ENCODE data around the gene SFMBT1. TPM values are rescaled to one million over a fixed set of nuclear protein-coding genes. Genes with fewer than 3 reads are reported as not detected.

Gene SFMBT1
- total and polyA plus RNA-seq, 9 donors = 5.0 to 8.4 (median 6.7) TPM

GRCh38 chr3:53081318-53081717 lies 35.4 kb upstream of the SFMBT1 start:
- Histone ChIP-seq H3K9me3 (replicated peaks; ENCODE audit: control insufficient read depth, low read depth, low read length) (no peaks in the 10 kb centered on the region), H3K36me3 (ENCODE audit: control insufficient read depth, insufficient read depth, low read length) (no peaks in the 10 kb centered on the region), H3K27ac (ENCODE audit: low read length) (no peak overlapping the region), H3K27me3 (ENCODE audit: control insufficient read depth, insufficient read depth, low read length) (no peaks in the 10 kb centered on the region), H3K4me1 (ENCODE audit: control insufficient read depth, insufficient read depth, low read length) (peaks cover 15% of the 10 kb centered on the region), H3K4me3 (ENCODE audit: low read length) (no peak overlapping the region)
- DNase-seq = no peak
- WGBS (ENCODE audit: insufficient coverage) = 73% methylated on average over 5 of the region's 5 CpGs

- H3K4me1 ChIP-seq (ENCODE audit: control insufficient read depth, insufficient read depth, low read length) = peaks cover 15% of the 10 kb centered on the region
- H3K27me3 ChIP-seq (ENCODE audit: control insufficient read depth, insufficient read depth, low read length) = no peaks in the 10 kb centered on the region
- no peak overlapping the region for H3K27ac ChIP-seq (ENCODE audit: low read length)
- DNase-seq = no peak
- no peak overlapping the region for H3K4me3 ChIP-seq (ENCODE audit: low read length)
- 33% methylated on average over 2 of the region's 7 CpGs for WGBS (ENCODE audit: insufficient coverage)
- H3K9me3 ChIP-seq (replicated peaks; ENCODE audit: control insufficient read depth, low read depth, low read length) = no peaks in the 10 kb centered on the region
- H3K36me3 ChIP-seq (ENCODE audit: control insufficient read depth, insufficient read depth, low read length) = no peaks in the 10 kb centered on the region
These were observed 34.8 kb upstream of the SFMBT1 start for GRCh38 chr3:53080612-53081205.

DNA sequence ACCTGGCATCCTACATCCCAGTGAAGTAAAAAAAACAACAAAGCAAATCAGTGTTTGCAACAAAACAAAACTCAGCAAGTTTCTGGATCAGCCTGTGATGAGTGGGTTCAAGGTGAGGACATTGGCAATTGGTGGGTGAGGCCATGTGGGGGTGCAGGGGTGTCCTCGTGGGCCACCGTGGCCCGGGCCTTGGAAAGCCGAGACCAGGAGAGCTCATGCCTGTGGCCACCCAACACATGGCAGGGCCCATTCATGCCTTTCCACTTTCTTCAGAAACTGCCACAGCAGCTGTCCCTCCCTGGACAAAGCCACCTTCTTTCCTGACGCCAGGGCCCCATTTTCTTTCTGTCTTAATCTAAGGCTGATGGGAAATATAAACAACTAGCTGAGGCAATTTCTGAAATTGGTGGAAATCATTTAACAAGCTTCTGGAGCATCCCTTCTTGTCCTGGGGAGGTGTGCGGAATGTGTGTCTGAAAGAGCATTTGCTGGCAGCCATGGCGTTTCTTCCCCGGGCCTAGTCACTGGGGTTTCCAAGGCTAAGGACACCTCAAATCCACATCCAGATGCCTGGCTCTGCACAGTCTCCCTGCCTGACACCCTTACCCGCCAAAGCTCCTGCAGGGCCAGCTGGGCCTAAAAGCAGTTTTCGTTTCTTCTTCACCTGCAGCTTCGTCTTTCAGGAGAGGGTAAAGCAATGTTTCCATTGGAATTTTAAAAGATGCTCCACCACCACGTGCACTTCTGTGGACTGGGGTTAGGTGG lies 34.1 kb upstream of the SFMBT1 start:
- Histone ChIP-seq H3K4me1 (ENCODE audit: control insufficient read depth, insufficient read depth, low read length) (peaks cover 15% of the 10 kb centered on the region), H3K9me3 (replicated peaks; ENCODE audit: control insufficient read depth, low read depth, low read length) (no peaks in the 10 kb centered on the region), H3K27me3 (ENCODE audit: control insufficient read depth, insufficient read depth, low read length) (no peaks in the 10 kb centered on the region), H3K27ac (ENCODE audit: low read length) (no peak overlapping the region), H3K4me3 (ENCODE audit: low read length) (no peak overlapping the region), H3K36me3 (ENCODE audit: control insufficient read depth, insufficient read depth, low read length) (no peaks in the 10 kb centered on the region)
- DNase-seq = no peak
- WGBS (ENCODE audit: insufficient coverage) = 82% methylated on average over 5 of the region's 12 CpGs

GRCh38 chr3:53079147-53079546 lies 33.3 kb upstream of the SFMBT1 start:
- Histone ChIP-seq H3K4me3 (ENCODE audit: low read length) (no peak overlapping the region), H3K4me1 (ENCODE audit: control insufficient read depth, insufficient read depth, low read length) (peaks cover 8% of the 10 kb centered on the region), H3K27ac (ENCODE audit: low read length) (no peak overlapping the region), H3K36me3 (ENCODE audit: control insufficient read depth, insufficient read depth, low read length) (no peaks in the 10 kb centered on the region), H3K9me3 (replicated peaks; ENCODE audit: control insufficient read depth, low read depth, low read length) (no peaks in the 10 kb centered on the region), H3K27me3 (ENCODE audit: control insufficient read depth, insufficient read depth, low read length) (no peaks in the 10 kb centered on the region)
- no peak for DNase-seq
- WGBS (ENCODE audit: insufficient coverage) = 90% methylated on average over 3 of the region's 6 CpGs

DNA sequence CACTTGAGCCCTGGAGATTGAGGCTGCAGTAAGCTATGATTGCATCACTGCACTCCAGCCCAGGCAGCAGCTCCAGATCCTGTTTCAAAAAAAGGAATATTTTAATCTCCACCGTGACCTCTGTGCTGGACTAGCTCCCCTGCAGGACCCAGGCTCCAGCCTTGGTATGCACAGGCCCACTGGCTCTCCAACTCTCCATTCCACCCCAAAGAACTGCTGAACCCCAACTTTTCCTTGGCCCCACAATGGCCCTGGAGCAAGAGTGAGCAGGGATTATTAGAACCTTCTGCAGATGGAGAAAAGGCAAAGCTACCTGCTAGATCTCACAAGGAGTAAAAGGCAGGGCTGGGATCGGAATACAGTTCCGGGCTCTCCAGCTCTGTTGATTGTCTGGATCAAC lies 32.8 kb upstream of the SFMBT1 start:
- no peaks in the 10 kb centered on the region for H3K9me3 ChIP-seq (replicated peaks; ENCODE audit: control insufficient read depth, low read depth, low read length)
- H3K4me1 ChIP-seq (ENCODE audit: control insufficient read depth, insufficient read depth, low read length) = peaks cover 6% of the 10 kb centered on the region
- H3K36me3 ChIP-seq (ENCODE audit: control insufficient read depth, insufficient read depth, low read length) = no peaks in the 10 kb centered on the region
- H3K4me3 ChIP-seq (ENCODE audit: low read length) = no peak overlapping the region
- no peaks in the 10 kb centered on the region for H3K27me3 ChIP-seq (ENCODE audit: control insufficient read depth, insufficient read depth, low read length)
- no peak overlapping the region for H3K27ac ChIP-seq (ENCODE audit: low read length)
- WGBS (ENCODE audit: insufficient coverage) = 96% methylated on average over 2 of the region's 3 CpGs
- DNase-seq = no peak

DNA sequence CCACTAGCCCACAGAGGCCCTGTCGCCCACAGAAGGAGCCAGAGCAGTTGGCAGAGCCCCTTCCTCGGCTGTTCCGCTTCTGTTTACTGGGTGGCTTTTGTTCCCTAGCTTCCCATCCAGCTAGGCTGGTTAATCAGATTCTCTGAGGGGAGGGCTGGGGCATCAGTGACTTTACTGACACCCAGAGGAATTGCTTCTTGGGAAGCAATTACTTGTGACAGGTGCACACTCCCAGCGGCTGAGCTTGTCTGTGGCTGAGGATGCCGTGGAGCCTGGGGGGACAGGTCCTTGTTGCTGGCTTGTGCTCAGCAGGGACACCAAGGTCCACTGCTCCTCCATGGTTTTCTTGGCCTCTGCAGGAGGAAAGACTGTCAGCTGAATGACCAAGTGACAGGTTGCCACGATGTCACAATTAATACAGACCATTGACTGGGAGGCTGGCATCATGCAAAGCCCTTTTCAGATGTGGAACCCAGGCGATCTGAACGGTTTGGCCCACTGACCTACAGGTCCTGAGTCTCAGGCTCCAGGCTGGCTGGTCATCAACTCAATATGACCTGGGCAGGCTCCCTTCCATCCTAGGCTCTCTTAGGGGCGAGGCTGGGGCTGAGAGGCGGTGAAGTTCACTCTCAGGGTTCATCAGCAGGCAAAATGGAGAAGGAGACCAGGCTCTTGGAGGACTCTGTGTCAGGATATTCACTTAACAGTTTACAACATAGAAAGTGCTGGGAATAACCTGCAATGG lies 31.8 kb upstream of the SFMBT1 start:
- Histone ChIP-seq H3K4me1 (ENCODE audit: control insufficient read depth, insufficient read depth, low read length) (peaks cover 13% of the 10 kb centered on the region), H3K27me3 (ENCODE audit: control insufficient read depth, insufficient read depth, low read length) (no peaks in the 10 kb centered on the region), H3K36me3 (ENCODE audit: control insufficient read depth, insufficient read depth, low read length) (no peaks in the 10 kb centered on the region), H3K9me3 (replicated peaks; ENCODE audit: control insufficient read depth, low read depth, low read length) (no peaks in the 10 kb centered on the region), H3K27ac (ENCODE audit: low read length) (no peak overlapping the region), H3K4me3 (ENCODE audit: low read length) (no peak overlapping the region)
- DNase-seq = no peak
- 91% methylated on average over 5 of the region's 10 CpGs for WGBS (ENCODE audit: insufficient coverage)

- no peaks in the 10 kb centered on the region for H3K27me3 ChIP-seq (ENCODE audit: control insufficient read depth, insufficient read depth, low read length)
- H3K4me3 ChIP-seq (ENCODE audit: low read length) = no peak overlapping the region
- WGBS (ENCODE audit: insufficient coverage) = 83% methylated on average over 2 of the region's 3 CpGs
- no peaks in the 10 kb centered on the region for H3K36me3 ChIP-seq (ENCODE audit: control insufficient read depth, insufficient read depth, low read length)
- H3K9me3 ChIP-seq (replicated peaks; ENCODE audit: control insufficient read depth, low read depth, low read length) = no peaks in the 10 kb centered on the region
- no peak for DNase-seq
- H3K27ac ChIP-seq (ENCODE audit: low read length) = no peak overlapping the region
- H3K4me1 ChIP-seq (ENCODE audit: control insufficient read depth, insufficient read depth, low read length) = peaks cover 25% of the 10 kb centered on the region
These were observed 29.9 kb upstream of the SFMBT1 start for GRCh38 chr3:53075743-53076140.

- WGBS (ENCODE audit: insufficient coverage) = 80% methylated on average over 7 of the region's 9 CpGs
- Histone ChIP-seq H3K9me3 (replicated peaks; ENCODE audit: control insufficient read depth, low read depth, low read length) (no peaks in the 10 kb centered on the region), H3K4me3 (ENCODE audit: low read length) (no peak overlapping the region), H3K4me1 (ENCODE audit: control insufficient read depth, insufficient read depth, low read length) (peaks cover 25% of the 10 kb centered on the region), H3K27ac (ENCODE audit: low read length) (no peak overlapping the region), H3K27me3 (ENCODE audit: control insufficient read depth, insufficient read depth, low read length) (no peaks in the 10 kb centered on the region), H3K36me3 (ENCODE audit: control insufficient read depth, insufficient read depth, low read length) (no peaks in the 10 kb centered on the region)
- no peak for DNase-seq
These were observed 29.2 kb upstream of the SFMBT1 start for GRCh38 chr3:53074761-53075742.

DNA sequence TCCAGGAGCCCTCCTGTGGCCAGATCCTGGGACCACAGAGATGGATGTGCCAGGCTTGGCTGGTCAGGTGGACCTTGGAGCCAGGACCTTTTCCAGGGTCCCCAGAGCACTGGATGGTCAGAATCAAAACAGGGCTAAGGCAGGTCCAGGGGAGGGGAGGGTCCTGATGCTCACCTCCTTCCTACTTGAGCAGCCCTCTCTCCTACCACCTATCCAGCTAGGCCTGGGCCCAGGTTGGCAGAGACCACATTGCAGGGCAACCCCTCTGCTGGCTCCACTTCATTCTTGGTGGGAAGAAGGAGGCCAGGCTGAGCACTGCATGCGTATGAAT lies 28.5 kb upstream of the SFMBT1 start:
- no peak overlapping the region for H3K27ac ChIP-seq (ENCODE audit: low read length)
- no peak for DNase-seq
- no peaks in the 10 kb centered on the region for H3K27me3 ChIP-seq (ENCODE audit: control insufficient read depth, insufficient read depth, low read length)
- no peaks in the 10 kb centered on the region for H3K36me3 ChIP-seq (ENCODE audit: control insufficient read depth, insufficient read depth, low read length)
- no peaks in the 10 kb centered on the region for H3K9me3 ChIP-seq (replicated peaks; ENCODE audit: control insufficient read depth, low read depth, low read length)
- 100% methylated on average over 1 of the region's 1 CpG for WGBS (ENCODE audit: insufficient coverage)
- H3K4me3 ChIP-seq (ENCODE audit: low read length) = no peak overlapping the region
- H3K4me1 ChIP-seq (ENCODE audit: control insufficient read depth, insufficient read depth, low read length) = peaks cover 25% of the 10 kb centered on the region

All from muscle of leg (tissue), 11 donors.